HCT116 (cell line): ENCODE results near the gene C10orf105. TPM values are rescaled to one million over a fixed set of nuclear protein-coding genes. Genes with fewer than 3 reads are reported as not detected.

Experiments
- ATAC-seq: fragments of 200-7000 bp; cut with Tn5 transposase; 2 replicates; pipeline ENCODE4 v1.9.1; 2020; ENCODE audit warnings: mild to moderate bottlenecking, moderate library complexity
- BruUV-seq: library from RNA; stranded (reverse); fragments of 400-500 nt; replicated peaks from 2 replicates; lab custom pipeline; 2021; lab: Mats Ljungman, UMichigan
- CTCF ChIA-PET: fragments of 300-600 bp; sonication (Branson Sonifier 250); formaldehyde crosslinking; loops from one replicate; lab custom pipeline; 2021; ENCODE audit warnings: antibody characterized with exemption; lab: Charles Lee
- POLR2A ChIA-PET: fragments of 300-600, 350-600 bp; sonication (Branson Sonifier 250); formaldehyde crosslinking; loops from one replicate; lab custom pipeline; 2021; ENCODE audit warnings: antibody characterized with exemption; lab: Charles Lee
- RAD21 ChIA-PET, 2 experiments: fragments of 300-600 bp; sonication (Branson Sonifier 250); formaldehyde crosslinking; loops; one replicate each; lab custom pipeline; 2023; ENCODE audit warnings: low total read pairs in 2 of 2; ENCODE audit not compliant: uncharacterized antibody in 2 of 2, unreplicated experiment in 2 of 2, low non-redundant PET in 1 of 2; lab: Charles Lee
- DNase-seq: peaks from one replicate; pipeline ENCODE4 v3.0.0-alpha.2; 2010; ENCODE audit warnings: low read depth, low spot score
- H2AFZ ChIP-seq: fragments of 200-600 bp; shearing (Covaris generic), sonication (generic); 2 replicates; pipeline ENCODE4 v1.6.1; 2017; ENCODE audit warnings: low read depth, mixed run types, mixed read lengths, antibody characterized with exemption, low read length; ENCODE audit not compliant: poor library complexity, severe bottlenecking
- H3K27ac ChIP-seq: 2 replicates; pipeline ENCODE4 v1.5.1; 2012; ENCODE audit warnings: low read depth, low read length
- H3K27me3 ChIP-seq: fragments of 200-600 bp; sonication (generic); 2 replicates; pipeline ENCODE4 v1.6.1; 2016; ENCODE audit warnings: mixed run types, low read length, mixed read lengths; ENCODE audit not compliant: insufficient read depth
- H3K36me3 ChIP-seq, 2 experiments: fragments of 200-500 bp in 1 of 2; fragments of 200-600 bp in 1 of 2; sonication (Bioruptor generic) in 1 of 2; sonication (generic) in 1 of 2; 2 replicates each; pipeline versions ENCODE4 v1.5.1 to v1.6.1; 2014 to 2016; ENCODE audit warnings: low read length in 2 of 2, inconsistent platforms in 1 of 2, mixed read lengths in 1 of 2, mixed run types in 1 of 2; ENCODE audit not compliant: insufficient read depth in 2 of 2, control insufficient read depth in 1 of 2
- H3K4me1 ChIP-seq, 2 experiments: fragments of 200-600 bp in 1 of 2; sonication (generic) in 1 of 2; 2 replicates each; pipeline versions ENCODE4 v1.5.1 to v1.6.1; 2012 to 2017; ENCODE audit warnings: low read length in 2 of 2, inconsistent platforms in 1 of 2, mild to moderate bottlenecking in 1 of 2, mixed read lengths in 1 of 2, mixed run types in 1 of 2, moderate library complexity in 1 of 2; ENCODE audit not compliant: insufficient read depth in 2 of 2, control insufficient read depth in 1 of 2
- H3K4me2 ChIP-seq: fragments of 200-600 bp; sonication (generic); 2 replicates; pipeline ENCODE4 v1.6.1; 2017; ENCODE audit warnings: mixed run types, low read length, mixed read lengths
- H3K4me3 ChIP-seq, 2 experiments: fragments of 200-600 bp in 1 of 2; sonication (generic) in 1 of 2; replicated peaks in 1 of 2; 2 replicates each; pipeline ENCODE4 v1.5.1; 2011 to 2016; ENCODE audit warnings: low read length in 2 of 2, control low read depth in 1 of 2, low read depth in 1 of 2, mild to moderate bottlenecking in 1 of 2, mixed read lengths in 1 of 2, mixed run types in 1 of 2
- H3K79me2 ChIP-seq: fragments of 200-600 bp; sonication (generic); 2 replicates; pipeline ENCODE4 v1.6.1; 2017; ENCODE audit warnings: mild to moderate bottlenecking, mixed run types, low read length, moderate library complexity, mixed read lengths; ENCODE audit not compliant: insufficient read depth
- H3K9ac ChIP-seq: fragments of 200-600 bp; sonication (generic); 2 replicates; pipeline ENCODE4 v1.6.1; 2016; ENCODE audit warnings: low read length, mixed read lengths
- H3K9me2 ChIP-seq: fragments of 200-600 bp; sonication (generic), shearing (Covaris generic); 2 replicates; pipeline ENCODE4 v1.6.1; 2017; ENCODE audit warnings: mixed run types, mild to moderate bottlenecking, moderate library complexity; ENCODE audit not compliant: insufficient read depth
- H3K9me3 ChIP-seq, 2 experiments: fragments of 200-500 bp in 1 of 2; fragments of 200-600 bp in 1 of 2; sonication (Bioruptor generic) in 1 of 2; sonication (generic) in 1 of 2; 2 replicates each; pipeline ENCODE4 v1.6.1; 2014 to 2017; ENCODE audit warnings: low read length in 2 of 2, mixed read lengths in 2 of 2, inconsistent platforms in 1 of 2, low read depth in 1 of 2, mild to moderate bottlenecking in 1 of 2, mixed run types in 1 of 2, moderate library complexity in 1 of 2; ENCODE audit not compliant: control insufficient read depth in 1 of 2, insufficient read depth in 1 of 2
- H4K20me1 ChIP-seq: fragments of 200-600 bp; sonication (generic), shearing (Covaris generic); 2 replicates; pipeline ENCODE4 v1.6.1; 2017; ENCODE audit warnings: mixed run types, mild to moderate bottlenecking, moderate library complexity; ENCODE audit not compliant: insufficient read depth
- CBX3 ChIP-seq: IDR thresholded peaks from 2 replicates; pipeline ENCODE4 v1.6.1; 2012; ENCODE audit warnings: low read depth
- CTCF ChIP-seq, 3 experiments: fragments of 200-600 bp in 1 of 3; sonication (generic) in 1 of 3; IDR thresholded peaks in 2 of 3; conservative IDR thresholded peaks in 1 of 3; 2 replicates each; pipeline ENCODE4 v1.5.1; 2012 to 2017; ENCODE audit warnings: low read depth in 2 of 3, low read length in 2 of 3, antibody characterized with exemption in 1 of 3, borderline replicate concordance in 1 of 3, control low read depth in 1 of 3, mild to moderate bottlenecking in 1 of 3, mixed read lengths in 1 of 3, mixed run types in 1 of 3, moderate library complexity in 1 of 3; ENCODE audit not compliant: insufficient read depth in 1 of 3
- EGR1 ChIP-seq: IDR thresholded peaks from 2 replicates; pipeline ENCODE4 v1.6.1; 2012; ENCODE audit warnings: low read depth
- ELF1 ChIP-seq: IDR thresholded peaks from 2 replicates; pipeline ENCODE4 v1.6.1; 2012; ENCODE audit warnings: low read depth, borderline replicate concordance
- EZH2 ChIP-seq: fragments of 200-600 bp; sonication (generic); IDR thresholded peaks from 2 replicates; pipeline ENCODE4 v1.6.1; 2017; ENCODE audit warnings: antibody characterized with exemption, mixed run types
- EZH2phosphoT487 ChIP-seq: fragments of 200-600 bp; IDR thresholded peaks from 2 replicates; pipeline ENCODE4 v1.6.1; 2018; ENCODE audit warnings: antibody characterized with exemption, borderline replicate concordance
- FOSL1 ChIP-seq: IDR thresholded peaks from 2 replicates; pipeline ENCODE4 v1.6.1; 2012; ENCODE audit warnings: low read depth
- MAX ChIP-seq: IDR thresholded peaks from 2 replicates; pipeline ENCODE4 v1.6.1; 2012
- POLR2AphosphoS5 ChIP-seq: IDR thresholded peaks from 2 replicates; pipeline ENCODE4 v1.6.1; 2011; ENCODE audit warnings: mild to moderate bottlenecking, low read depth, low read length, moderate library complexity
- RAD21 ChIP-seq: IDR thresholded peaks from 2 replicates; pipeline ENCODE4 v1.6.1; 2012; ENCODE audit warnings: low read depth, mild to moderate bottlenecking
- REST ChIP-seq: IDR thresholded peaks from 2 replicates; pipeline ENCODE4 v1.6.1; 2012; ENCODE audit warnings: low read depth
- SIN3A ChIP-seq: IDR thresholded peaks from 2 replicates; pipeline ENCODE4 v1.6.1; 2012; ENCODE audit warnings: low read depth
- SP1 ChIP-seq: IDR thresholded peaks from 2 replicates; pipeline ENCODE4 v1.6.1; 2012; ENCODE audit warnings: low read depth
- SRF ChIP-seq: IDR thresholded peaks from 2 replicates; pipeline ENCODE4 v1.6.1; 2012; ENCODE audit warnings: low read depth
- TCF7L2 ChIP-seq: IDR thresholded peaks from 2 replicates; pipeline ENCODE4 v1.7.0; 2011; ENCODE audit warnings: borderline replicate concordance, inconsistent platforms; ENCODE audit not compliant: insufficient read depth, insufficient read length; ENCODE audit errors: extremely low read depth
- YY1 ChIP-seq: IDR thresholded peaks from 2 replicates; pipeline ENCODE4 v1.6.1; 2011; ENCODE audit warnings: low read length, low read depth, moderate library complexity, mild to moderate bottlenecking; ENCODE audit not compliant: insufficient replicate concordance; ENCODE audit errors: extremely low read depth
- ZBTB33 ChIP-seq: IDR thresholded peaks from 2 replicates; pipeline ENCODE4 v1.6.1; 2011; ENCODE audit warnings: mild to moderate bottlenecking, low read length, moderate library complexity; ENCODE audit not compliant: insufficient replicate concordance; ENCODE audit errors: extremely low read depth
- ZFX ChIP-seq: fragments of 450-650 bp; IDR thresholded peaks from 2 replicates; pipeline ENCODE4 v1.6.1; 2017
- intact Hi-C: fragments of 100-400 bp; cut with micrococcal nuclease; formaldehyde crosslinking; loops from 2 replicates; pipeline ENCODE4 v1.10.0; 2022
- total RNA-seq: library from RNA; stranded (reverse); gene quantifications from one replicate; pipeline ENCODE4 v1.2.1, GENCODE V29; 2021; ENCODE audit not compliant: unreplicated experiment

The C10orf105 gene
- total RNA-seq, 1 experiment from 2014 or later: not detected

- H3K4me2 ChIP-seq: no peak overlapping the region
- ChIA-PET RAD21 (interaction anchor here (1.6 kb wide), 2 partner anchors 198 to 379 kb away, joined by 3 to 5 read pairs; partner anchors contain the start of gene SLC29A3 (in 1 of the 2)), POLR2A (interaction anchor here (1.2 kb wide), 1 partner anchor 379 kb away, joined by 4 read pairs; the partner anchor contains the start of gene SLC29A3), CTCF (interaction anchor here (0.6 to 4.7 kb wide), 12 partner anchors 9 to 383 kb away, joined by 3 to 57 read pairs (median 7); partner anchors contain the start of genes SLC29A3 and VSIR)
- intact Hi-C loops: loop anchor here (5.0 kb wide), 1 partner anchor 74 kb away; the partner anchor contains the start of gene VSIR
- H3K27me3 ChIP-seq: no peaks in the 10 kb centered on the region
- ATAC-seq (no peak), DNase-seq (no peak)
- no peaks in the 10 kb centered on the region for H4K20me1 ChIP-seq
- H3K79me2 ChIP-seq: no peaks in the 10 kb centered on the region
- H3K4me3 ChIP-seq: no peak overlapping the region
- H3K9ac ChIP-seq: no peak overlapping the region
- no peak overlapping the region for H2AFZ ChIP-seq
- no peaks in the 10 kb centered on the region for H3K36me3 ChIP-seq
- H3K9me2 ChIP-seq: no peaks in the 10 kb centered on the region
- BruUV-seq: no TSS peak
- H3K9me3 ChIP-seq: no peaks in the 10 kb centered on the region
- no peak for TF ChIP-seq EGR1
- TF ChIP-seq TCF7L2: no peak
- TF ChIP-seq SIN3A: no peak
- TF ChIP-seq ELF1: no peak
- no peak for TF ChIP-seq EZH2phosphoT487
- no peak for TF ChIP-seq RAD21
- no peak for TF ChIP-seq ZFX
- no peak for TF ChIP-seq REST
- no peak for TF ChIP-seq CBX3
- no peak for TF ChIP-seq EZH2
- TF ChIP-seq MAX: no peak
- TF ChIP-seq SRF: no peak
- TF ChIP-seq YY1: no peak
- no peak for TF ChIP-seq POLR2AphosphoS5
- no peak for TF ChIP-seq ZBTB33
- TF ChIP-seq CTCF (IDR thresholded peaks at IDR 0.05 in 2 of 3, conservative IDR thresholded peaks at IDR 0.05 in 1 of 3; ENCODE audit: borderline replicate concordance in 1 of 3, insufficient read depth in 1 of 3, low read depth in 2 of 3, low read length in 2 of 3): no peak
- TF ChIP-seq FOSL1: no peak
- no peak for TF ChIP-seq SP1
- H3K4me1 ChIP-seq: peaks cover 0 to 8% of the 10 kb centered on the region in 2 experiments; a peak in 1 of 4 replicates
- no peak overlapping the region for H3K27ac ChIP-seq
These were observed 21.5 kb downstream of the C10orf105 start for GRCh38 chr10:71697938-71698709.
